Measurements from ENCODE around the gene AJAP1.

- no peak for TF ChIP-seq CTCF (IDR thresholded peaks at IDR 0.05)
- no peak for TF ChIP-seq POLR2A (IDR thresholded peaks at IDR 0.05)
Measured at GRCh38 chr1:4837752-4838151, 183.3 kb downstream of the AJAP1 start.

Measured in esophagus squamous epithelium (tissue), 4 donors.